ENCODE results near the gene GGCT. TPM values are rescaled to one million over a fixed set of nuclear protein-coding genes. Genes with fewer than 3 reads are reported as not detected.
"Not testable (repeated sequence)": the region's sequence is repeated elsewhere in the genome, so short reads cannot be mapped to it uniquely, and the experiment has no call there.

GGCT gene, protein sequence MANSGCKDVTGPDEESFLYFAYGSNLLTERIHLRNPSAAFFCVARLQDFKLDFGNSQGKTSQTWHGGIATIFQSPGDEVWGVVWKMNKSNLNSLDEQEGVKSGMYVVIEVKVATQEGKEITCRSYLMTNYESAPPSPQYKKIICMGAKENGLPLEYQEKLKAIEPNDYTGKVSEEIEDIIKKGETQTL
- total RNA-seq = 10 to 100 TPM; 34.2 to 37.7 TPM

- ChIA-PET POLR2A (interaction anchor here (0.7 to 3.8 kb wide), 6 partner anchors 8 to 156 kb away, joined by 3 to 37 read pairs (median 3); partner anchors contain the start of genes GARS1 and NOD1), CTCF (interaction anchor here (1.2 kb wide), 1 partner anchor 26 kb away, joined by 7 read pairs; the partner anchor contains the start of gene NOD1)
- no peaks in the 10 kb centered on the region for H3K27me3 Mint-ChIP-seq
- H3K36me3 Mint-ChIP-seq (ENCODE audit: low read depth) = peaks cover 32% of the 10 kb centered on the region
- peaks cover 52% of the 10 kb centered on the region for H3K4me1 Mint-ChIP-seq
- H3K9me3 Mint-ChIP-seq = peaks cover 9% of the 10 kb centered on the region
- H3K27ac Mint-ChIP-seq = peak within 1 kb of the TSS; percentile 84
- peak within 1 kb of the TSS; percentile 81 for H3K4me3 Mint-ChIP-seq
- DNase-seq = peak; percentile 98
Measured at GRCh38 chr7:30504301-30505173, at the start of gene GGCT. Gene GGCT, minus strand, starts transcription at chr7:30504829. Its CDS starts 120 bp downstream, at chr7:30504709.

DNA sequence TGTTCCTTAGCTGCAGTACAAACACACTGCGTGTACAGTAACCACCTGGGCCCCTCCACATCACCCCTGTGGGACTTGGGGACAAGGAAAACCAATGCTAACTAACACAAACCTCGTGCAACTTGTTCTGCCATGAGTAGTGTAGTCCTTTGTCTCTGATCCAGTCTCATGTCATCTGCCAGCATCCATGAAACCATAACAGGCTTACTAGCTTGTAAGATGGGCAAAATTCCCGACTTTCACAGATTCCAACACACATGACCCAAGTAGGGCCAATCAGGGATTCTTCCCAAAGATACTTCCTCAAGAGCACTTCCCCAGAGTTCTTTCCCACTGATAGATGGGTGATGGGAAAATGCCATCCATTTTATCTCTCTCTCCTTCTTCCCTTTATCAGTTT lies 48.9 kb upstream of the GGCT start:
- H3K9me3 Mint-ChIP-seq = no peaks in the 10 kb centered on the region
- H3K4me3 Mint-ChIP-seq = no peak overlapping the region
- no peak overlapping the region for H3K27ac Mint-ChIP-seq
- ChIA-PET CTCF (interaction anchor here (11.0 kb wide), 1 partner anchor 11 kb away, joined by 82 read pairs; no protein-coding TSS in a partner anchor), POLR2A (no interaction called here)
- peaks cover 5% of the 10 kb centered on the region for H3K36me3 Mint-ChIP-seq (ENCODE audit: low read depth)
- no peaks in the 10 kb centered on the region for H3K4me1 Mint-ChIP-seq
- no peaks in the 10 kb centered on the region for H3K27me3 Mint-ChIP-seq
- DNase-seq = no peak

GRCh38 chr7:30553141-30553540 lies 48.5 kb upstream of the GGCT start:
- H3K4me3 Mint-ChIP-seq = no peak overlapping the region

DNA sequence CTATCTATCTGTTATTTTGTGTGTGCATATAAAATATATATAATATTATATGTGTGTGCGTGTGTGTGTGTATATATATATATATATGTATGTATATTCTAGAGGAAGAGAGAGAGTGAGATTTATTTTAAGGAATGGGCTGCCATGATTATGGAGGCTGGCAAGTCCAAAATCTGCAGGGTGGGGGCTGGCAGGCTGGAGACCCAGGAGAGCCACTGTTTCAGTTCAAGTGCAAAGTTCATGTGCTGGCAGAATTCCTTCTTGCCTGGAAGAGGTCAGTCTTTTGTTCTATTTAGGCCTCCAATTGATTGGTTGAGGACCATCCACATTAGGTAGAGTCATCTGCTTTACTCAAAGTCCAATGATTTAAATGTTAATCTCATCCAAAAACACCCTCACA lies 47.7 kb upstream of the GGCT start:
- H3K9me3 Mint-ChIP-seq = no peaks in the 10 kb centered on the region
- H3K27ac Mint-ChIP-seq = no peak overlapping the region
- no peak overlapping the region for H3K4me3 Mint-ChIP-seq
- no peaks in the 10 kb centered on the region for H3K27me3 Mint-ChIP-seq
- no peaks in the 10 kb centered on the region for H3K4me1 Mint-ChIP-seq
- ChIA-PET CTCF (interaction anchor here (1.7 to 11.0 kb wide), 2 partner anchors 12 to 187 kb away, joined by 5 to 82 read pairs; no protein-coding TSS in a partner anchor), POLR2A (no interaction called here)
- no peak for DNase-seq
- peaks cover 5% of the 10 kb centered on the region for H3K36me3 Mint-ChIP-seq (ENCODE audit: low read depth)

More at GRCh38 chr7:30553141-30553540, 48.5 kb upstream of the GGCT start:
- no peaks in the 10 kb centered on the region for H3K4me1 Mint-ChIP-seq
- ChIA-PET POLR2A (no interaction called here), CTCF (interaction anchor here (11.0 kb wide), 1 partner anchor 11 kb away, joined by 82 read pairs; no protein-coding TSS in a partner anchor)
- H3K27me3 Mint-ChIP-seq = no peaks in the 10 kb centered on the region
- no peak for DNase-seq
- H3K27ac Mint-ChIP-seq = no peak overlapping the region
- H3K9me3 Mint-ChIP-seq = no peaks in the 10 kb centered on the region
- H3K36me3 Mint-ChIP-seq (ENCODE audit: low read depth) = peaks cover 5% of the 10 kb centered on the region

GRCh38 chr7:30549931-30550493 lies 45.4 kb upstream of the GGCT start:
- H3K27me3 Mint-ChIP-seq = no peaks in the 10 kb centered on the region
- CTCF ChIA-PET = interaction anchor here (0.9 to 11.0 kb wide), 8 partner anchors 14 to 274 kb away, joined by 3 to 82 read pairs (median 4); no protein-coding TSS in a partner anchor
- no peak overlapping the region for H3K4me3 Mint-ChIP-seq
- H3K9me3 Mint-ChIP-seq = no peaks in the 10 kb centered on the region
- H3K36me3 Mint-ChIP-seq (ENCODE audit: low read depth) = peaks cover 9% of the 10 kb centered on the region
- H3K27ac Mint-ChIP-seq = no peak overlapping the region
- DNase-seq = no peak
- POLR2A ChIA-PET = interaction anchor here (1.2 kb wide), 1 partner anchor 72 kb away, joined by 3 read pairs; the partner anchor contains the start of gene NOD1
- no peaks in the 10 kb centered on the region for H3K4me1 Mint-ChIP-seq

DNA sequence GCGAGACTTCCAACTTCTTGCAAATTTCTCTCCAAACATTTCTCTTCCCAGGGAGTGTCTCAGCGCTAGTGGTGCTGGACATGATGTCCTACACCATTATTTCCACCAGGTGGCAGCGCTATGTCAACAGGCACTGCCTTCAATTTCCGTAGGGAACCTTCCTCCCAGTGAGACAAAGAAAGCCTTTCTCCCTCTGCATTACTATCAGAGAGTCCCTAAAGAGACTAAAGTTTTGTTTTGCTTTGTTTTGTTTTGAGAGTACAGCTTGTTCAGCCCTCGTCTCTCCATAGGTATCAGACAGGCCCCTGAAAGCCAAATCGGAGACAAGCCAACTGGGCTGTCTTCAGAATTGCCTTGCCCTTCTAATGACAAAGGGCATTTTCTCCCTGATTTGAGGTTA lies 44.2 kb upstream of the GGCT start:
- Mint-ChIP-seq H3K36me3 (ENCODE audit: low read depth) (peaks cover 10% of the 10 kb centered on the region), H3K4me3 (no peak overlapping the region), H3K9me3 (no peaks in the 10 kb centered on the region), H3K27me3 (no peaks in the 10 kb centered on the region), H3K27ac (no peak overlapping the region), H3K4me1 (peaks cover 2% of the 10 kb centered on the region)
- ChIA-PET CTCF (interaction anchor here (0.7 to 11.0 kb wide), 9 partner anchors 15 to 341 kb away, joined by 3 to 82 read pairs (median 4); no protein-coding TSS in a partner anchor), POLR2A (no interaction called here)
- peak; percentile 40 for DNase-seq

DNA sequence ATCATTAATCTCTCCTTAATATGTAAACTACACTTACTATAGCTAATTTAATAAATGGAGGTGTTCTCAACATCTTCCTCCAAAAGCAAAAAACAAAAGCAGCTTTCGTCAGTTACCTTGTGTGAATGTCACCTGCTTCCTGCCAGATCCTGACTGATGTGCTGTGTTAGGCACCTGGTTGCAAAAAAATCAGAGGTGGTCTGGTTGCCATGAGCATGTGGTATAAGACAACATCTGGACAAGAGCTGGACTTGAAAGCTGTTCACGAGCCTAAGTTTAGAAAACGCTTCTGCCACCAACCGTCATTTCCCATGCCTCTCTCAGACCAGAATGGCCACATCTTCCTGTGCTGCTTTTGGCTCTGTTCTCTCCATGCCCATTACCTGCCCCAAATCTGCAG lies 42.0 kb upstream of the GGCT start:
- H3K9me3 Mint-ChIP-seq = no peaks in the 10 kb centered on the region
- no peak overlapping the region for H3K27ac Mint-ChIP-seq
- H3K36me3 Mint-ChIP-seq (ENCODE audit: low read depth) = peaks cover 22% of the 10 kb centered on the region
- ChIA-PET POLR2A (no interaction called here), CTCF (interaction anchor here (1.0 to 11.0 kb wide), 6 partner anchors 10 to 271 kb away, joined by 3 to 82 read pairs (median 4); no protein-coding TSS in a partner anchor)
- no peak overlapping the region for H3K4me3 Mint-ChIP-seq
- H3K4me1 Mint-ChIP-seq = peaks cover 4% of the 10 kb centered on the region
- H3K27me3 Mint-ChIP-seq = no peaks in the 10 kb centered on the region
- DNase-seq = no peak

- H3K4me3 Mint-ChIP-seq = no peak overlapping the region
- ChIA-PET CTCF (interaction anchor here (1.0 to 11.0 kb wide), 4 partner anchors 11 to 194 kb away, joined by 3 to 82 read pairs (median 4); no protein-coding TSS in a partner anchor), POLR2A (no interaction called here)
- peaks cover 22% of the 10 kb centered on the region for H3K36me3 Mint-ChIP-seq (ENCODE audit: low read depth)
- no peak overlapping the region for H3K27ac Mint-ChIP-seq
- DNase-seq = no peak
- no peaks in the 10 kb centered on the region for H3K9me3 Mint-ChIP-seq
- no peaks in the 10 kb centered on the region for H3K27me3 Mint-ChIP-seq
- peaks cover 4% of the 10 kb centered on the region for H3K4me1 Mint-ChIP-seq
Measured at GRCh38 chr7:30545791-30546555, 41.3 kb upstream of the GGCT start.

GRCh38 chr7:30543813-30544525 lies 39.3 kb upstream of the GGCT start:
- H3K36me3 Mint-ChIP-seq (ENCODE audit: low read depth) = peaks cover 27% of the 10 kb centered on the region
- no peak for DNase-seq
- no peaks in the 10 kb centered on the region for H3K9me3 Mint-ChIP-seq
- peaks cover 4% of the 10 kb centered on the region for H3K4me1 Mint-ChIP-seq
- no peaks in the 10 kb centered on the region for H3K27me3 Mint-ChIP-seq
- ChIA-PET POLR2A (no interaction called here), CTCF (interaction anchor here (11.0 kb wide), 1 partner anchor 20 kb away, joined by 82 read pairs; no protein-coding TSS in a partner anchor)
- H3K27ac Mint-ChIP-seq = no peak overlapping the region
- H3K4me3 Mint-ChIP-seq = no peak overlapping the region

DNA sequence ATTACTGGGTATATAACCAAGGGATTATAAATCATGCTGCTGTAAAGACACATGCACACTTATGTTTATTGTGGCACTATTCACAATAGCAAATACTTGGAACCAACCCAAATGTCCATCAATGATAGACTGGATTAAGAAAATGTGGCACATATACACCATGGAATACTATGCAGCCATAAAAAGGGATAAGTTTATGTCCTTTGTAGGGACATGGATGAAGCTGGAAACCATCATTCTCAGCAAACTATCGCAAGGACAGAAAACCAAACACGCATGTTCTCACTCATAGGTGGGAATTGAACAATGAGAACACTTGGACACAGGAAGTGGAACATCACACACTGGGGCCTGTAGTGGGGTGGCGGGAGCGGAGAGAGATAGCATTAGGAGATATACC lies 38.5 kb upstream of the GGCT start:
- peaks cover 32% of the 10 kb centered on the region for H3K36me3 Mint-ChIP-seq (ENCODE audit: low read depth)
- CTCF ChIA-PET, H3K9me3 Mint-ChIP-seq, H3K4me1 Mint-ChIP-seq, H3K27ac Mint-ChIP-seq, H3K4me3 Mint-ChIP-seq, DNase-seq, POLR2A ChIA-PET, H3K27me3 Mint-ChIP-seq: not testable (repeated sequence)

GRCh38 chr7:30533886-30534285 lies 29.3 kb upstream of the GGCT start:
- Mint-ChIP-seq H3K27ac (no peak overlapping the region), H3K36me3 (ENCODE audit: low read depth) (peaks cover 11% of the 10 kb centered on the region), H3K4me3 (no peak overlapping the region), H3K4me1 (no peaks in the 10 kb centered on the region), H3K27me3 (no peaks in the 10 kb centered on the region), H3K9me3 (no peaks in the 10 kb centered on the region)
- ChIA-PET CTCF (interaction anchor here (1.8 kb wide), 1 partner anchor 23 kb away, joined by 5 read pairs; no protein-coding TSS in a partner anchor), POLR2A (no interaction called here)
- DNase-seq = no peak

DNA sequence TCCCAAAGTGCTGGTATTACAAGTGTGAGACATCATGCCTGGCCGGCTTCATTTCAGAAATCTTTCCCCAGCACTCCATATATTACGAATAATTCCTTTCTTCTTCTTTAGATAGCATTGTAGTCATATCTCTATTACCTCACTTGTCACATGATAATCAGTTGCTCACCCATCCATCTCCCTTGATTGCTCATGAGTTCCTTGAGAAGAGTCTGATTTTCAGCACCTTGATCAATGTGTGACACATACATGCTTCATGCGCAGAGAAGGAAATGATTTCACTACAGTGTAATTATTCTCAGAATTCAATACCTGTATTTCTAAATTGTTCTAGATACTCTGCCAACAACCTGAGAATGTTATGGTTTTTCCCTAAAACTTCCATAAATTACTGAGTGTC lies 26.7 kb upstream of the GGCT start:
- no peaks in the 10 kb centered on the region for H3K27me3 Mint-ChIP-seq
- H3K9me3 Mint-ChIP-seq = no peaks in the 10 kb centered on the region
- CTCF ChIA-PET = no interaction called here
- H3K36me3 Mint-ChIP-seq (ENCODE audit: low read depth) = peaks cover under 1% of the 10 kb centered on the region
- no peak overlapping the region for H3K4me3 Mint-ChIP-seq
- POLR2A ChIA-PET = no interaction called here
- no peaks in the 10 kb centered on the region for H3K4me1 Mint-ChIP-seq
- DNase-seq = no peak
- H3K27ac Mint-ChIP-seq = no peak overlapping the region
